GM12878 (cell line): Measurements from ENCODE around the gene PLEKHH1. TPM values are rescaled to one million over a fixed set of nuclear protein-coding genes. Genes with fewer than 3 reads are reported as not detected.
A peak's percentile ranks its signal among the peaks of the same experiment; 100 is the strongest.

ENCODE experiments used
- ATAC-seq: fragments of 200-7000 bp; cut with Tn5 transposase; 3 replicates; pipeline ENCODE4 v1.9.1; 2020; ENCODE audit warnings: mild to moderate bottlenecking, moderate library complexity
- BruUV-seq: library from RNA; stranded (reverse); fragments of 400-500 nt; replicated peaks from 2 replicates; lab custom pipeline; 2021; lab: Mats Ljungman, UMichigan
- CTCF ChIA-PET: fragments of 300-600 bp; sonication (Branson Sonifier 250); formaldehyde crosslinking; extraction: SDS; loops from one replicate; lab custom pipeline; 2021; ENCODE audit warnings: inconsistent platforms; lab: Yijun Ruan, JAX
- POLR2A ChIA-PET: fragments of 350-600 bp; formaldehyde crosslinking; extraction: SDS; loops from one replicate; lab custom pipeline; 2021; ENCODE audit warnings: inconsistent platforms; lab: Charles Lee
- RAD21 ChIA-PET: fragments of 300-600 bp; sonication (Branson Sonifier 250); formaldehyde crosslinking; loops from one replicate; lab custom pipeline; 2023; ENCODE audit warnings: antibody characterized with exemption; ENCODE audit not compliant: unreplicated experiment; lab: Charles Lee
- SMC1A ChIA-PET: fragments of 300-600 bp; sonication (Branson Sonifier 250); formaldehyde crosslinking; loops from one replicate; lab custom pipeline; 2023; ENCODE audit not compliant: unreplicated experiment, uncharacterized antibody; lab: Charles Lee
- DNase-seq: peaks from one replicate; pipeline ENCODE4 v3.0.0-alpha.2; 2011; ENCODE audit warnings: low read depth, low spot score
- FAIRE-seq: peaks from 3 replicates; lab custom pipeline; 2011; peaks lifted over from hg19 to GRCh38; lab: Jason Lieb, UNC
- H2AFZ ChIP-seq: 2 replicates; pipeline ENCODE4 v1.6.0; 2011; ENCODE audit warnings: low read depth, low read length, control low read depth; ENCODE audit not compliant: control insufficient read depth
- H3K27ac ChIP-seq: 2 replicates; pipeline ENCODE4 v1.5.1; 2011; ENCODE audit warnings: control low read depth; ENCODE audit not compliant: control insufficient read depth, insufficient read depth
- H3K27me3 ChIP-seq, 2 experiments: replicated peaks in 1 of 2; 2 replicates each; pipeline versions ENCODE4 v1.6.0 to v1.6.1; 2011; ENCODE audit warnings: low read length in 1 of 2; ENCODE audit not compliant: control insufficient read depth in 2 of 2, insufficient read depth in 2 of 2
- H3K36me3 ChIP-seq, 2 experiments: 2 replicates each; pipeline ENCODE4 v1.5.1; 2011; ENCODE audit warnings: low read length in 1 of 2; ENCODE audit not compliant: control insufficient read depth in 2 of 2, insufficient read depth in 2 of 2
- H3K4me1 ChIP-seq: 2 replicates; pipeline ENCODE4 v1.6.1; 2011; ENCODE audit warnings: mild to moderate bottlenecking, low read length, moderate library complexity, mixed read lengths; ENCODE audit not compliant: control insufficient read depth, insufficient read depth
- H3K4me2 ChIP-seq: 2 replicates; pipeline ENCODE4 v1.6.0; 2011; ENCODE audit warnings: control low read depth; ENCODE audit not compliant: control insufficient read depth, insufficient read depth
- H3K4me3 ChIP-seq: fragments of 200-600 bp; sonication (generic); 2 replicates; pipeline ENCODE4 v1.5.1; 2016
- H3K79me2 ChIP-seq: 2 replicates; pipeline ENCODE4 v1.6.0; 2011; ENCODE audit warnings: low read length; ENCODE audit not compliant: control insufficient read depth, insufficient read depth
- H3K9ac ChIP-seq: 2 replicates; pipeline ENCODE4 v1.8.0; 2011; ENCODE audit warnings: low read length, control low read depth, mixed read lengths; ENCODE audit not compliant: control insufficient read depth, insufficient read depth
- H3K9me3 ChIP-seq: replicated peaks from 3 replicates; pipeline ENCODE4 v1.5.1; 2011; ENCODE audit warnings: mild to moderate bottlenecking, low read length; ENCODE audit not compliant: control insufficient read depth, insufficient read depth
- H4K20me1 ChIP-seq: 2 replicates; pipeline ENCODE4 v1.6.0; 2011; ENCODE audit not compliant: control insufficient read depth, insufficient read depth
- CTCF ChIP-seq, 3 experiments: IDR thresholded peaks in 2 of 3; conservative IDR thresholded peaks in 1 of 3; 2 replicates each; pipeline ENCODE4 v1.5.1; 2011; ENCODE audit warnings: low read depth in 3 of 3, low read length in 3 of 3, mild to moderate bottlenecking in 3 of 3, control low read depth in 2 of 3, moderate library complexity in 2 of 3, inconsistent platforms in 1 of 3, mixed read lengths in 1 of 3; ENCODE audit not compliant: control insufficient read depth in 2 of 3, insufficient read depth in 1 of 3; ENCODE audit errors: extremely low read depth in 1 of 3
- FOXM1 ChIP-seq: IDR thresholded peaks from 2 replicates; pipeline ENCODE4 v1.6.1; 2012; ENCODE audit warnings: low read depth, mild to moderate bottlenecking, inconsistent platforms, low read length, moderate library complexity
- NBN ChIP-seq: fragments of 450-650 bp; IDR thresholded peaks from 2 replicates; pipeline ENCODE4 v1.6.1; 2016
- RAD21 ChIP-seq: IDR thresholded peaks from 2 replicates; pipeline ENCODE4 v1.6.1; 2011; ENCODE audit warnings: mild to moderate bottlenecking, low read depth, low read length, moderate library complexity; ENCODE audit not compliant: insufficient read depth
- RUNX3 ChIP-seq: IDR thresholded peaks from 2 replicates; pipeline ENCODE4 v1.6.1; 2012; ENCODE audit warnings: low read length, inconsistent platforms
- SMC3 ChIP-seq: IDR thresholded peaks from 2 replicates; pipeline ENCODE4 v1.6.1; 2011; ENCODE audit warnings: low read length, improper control_type of control experiment, borderline replicate concordance
- ZNF207 ChIP-seq: fragments of 450-650 bp; IDR thresholded peaks from 2 replicates; pipeline ENCODE4 v1.6.1; 2014; ENCODE audit warnings: antibody characterized with exemption, mild to moderate bottlenecking, borderline replicate concordance
- WGBS: methylation state at CpG from one replicate; pipeline ENCODE4 v1.1.6; 2016; ENCODE audit warnings: low lambda C conversion rate; ENCODE audit not compliant: insufficient replicate concordance, insufficient coverage; ENCODE audit errors: missing lambda C conversion rate; 5-methylcytosine and 5-hydroxymethylcytosine counted together
- in situ Hi-C: fragments of 300-500 bp; cut with MboI; formaldehyde crosslinking; loops from 9 replicates; pipeline ENCODE4 v1.14.3; 2018; ENCODE audit warnings: mixed read lengths
- intact Hi-C: fragments of 100-400 bp; cut with micrococcal nuclease; formaldehyde crosslinking; loops from one replicate; pipeline ENCODE4 v1.14.2; 2022; ENCODE audit not compliant: unreplicated experiment
- polyA plus RNA-seq, 11 experiments: library from polyadenylated mRNA; depleted of rRNA in 4 of 11; unstranded in 6 of 11; stranded (reverse) in 5 of 11; fragments of >200 nt; fragmentation: Nextera tagmentation in 4 of 11; fragmentation: Illumina TruSeq in 1 of 11; extraction: Ambion mirVana in 4 of 11; extraction: Trizol in 1 of 11; gene quantifications; 1 replicate in 1 of 11; 2 replicates in 10 of 11; pipeline versions ENCODE4 v1.2.1 to v1.2.3, GENCODE V29; 2011 to 2016; ENCODE audit warnings: inconsistent platforms in 2 of 11, missing spikeins in 2 of 11, low read depth in 1 of 11
- total RNA-seq, 4 experiments: library from RNA; depleted of rRNA in 3 of 4; stranded (reverse); fragments of >200 nt in 3 of 4; fragmentation: Illumina TruSeq in 1 of 4; extraction: Trizol in 1 of 4; gene quantifications; 2 replicates each; pipeline versions ENCODE4 v1.2.1 to v1.2.3, GENCODE V29; 2013 to 2021

Gene PLEKHH1
- total and polyA plus RNA-seq, 10 of the 15 experiments (the other 5 are each of a cell fraction or from before 2014, with no cell fraction given) = 0.11 to 0.95 (median 0.41) TPM

DNA sequence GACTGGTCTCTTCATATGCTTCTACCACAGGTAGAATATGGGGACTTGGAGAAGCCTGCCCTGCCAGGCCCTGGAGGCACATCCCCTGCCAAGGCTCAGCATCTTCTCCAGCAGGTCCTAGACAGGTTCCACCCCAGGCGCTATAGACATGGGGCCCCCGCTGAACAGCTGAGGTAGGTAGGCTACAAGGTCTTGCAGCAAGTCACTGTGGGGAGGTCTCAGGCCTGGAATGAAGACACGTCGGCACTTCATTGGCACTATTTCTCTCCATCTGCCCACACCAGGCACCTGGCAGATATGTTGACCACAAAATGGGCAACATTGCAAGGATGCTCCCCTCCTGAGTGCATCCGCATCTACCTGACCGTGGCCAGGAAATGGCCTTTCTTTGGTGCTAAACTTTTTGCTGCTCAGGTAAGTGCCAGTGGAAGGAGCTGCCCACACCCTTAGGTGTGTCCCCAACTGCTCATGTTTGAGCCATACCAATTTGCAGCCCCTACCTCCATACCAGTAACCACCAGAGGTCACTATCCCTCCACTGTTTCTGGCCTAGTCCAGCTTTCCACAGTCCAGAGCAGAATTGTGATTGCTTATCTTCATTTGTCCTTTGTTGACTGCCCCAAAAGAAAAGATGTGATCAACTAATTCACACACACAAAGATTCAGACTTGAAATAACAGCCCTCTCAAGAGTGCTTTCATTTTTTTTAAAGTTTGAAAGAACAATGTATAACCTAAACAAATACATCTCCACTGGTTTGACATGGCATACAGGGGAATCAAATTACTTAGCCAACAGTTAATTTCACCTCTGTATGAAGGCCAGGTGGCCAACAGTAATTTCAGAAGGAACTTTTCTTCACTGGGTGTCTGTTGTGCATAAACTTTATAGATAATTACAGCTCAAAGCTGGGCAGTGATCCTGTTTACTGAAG is 50.9 kb downstream of the PLEKHH1 start:
- no peak overlapping the region for H3K4me3 ChIP-seq
- H3K27me3 ChIP-seq = no peaks in the 10 kb centered on the region
- CTCF ChIA-PET = interaction anchor here (0.6 to 27.6 kb wide), 26 partner anchors 7 to 1939 kb away, joined by 3 to 583 read pairs (median 4); partner anchors contain the start of genes PIGH, RDH11 and RDH12
- DNase-seq (no peak), FAIRE-seq (peak; percentile 80), ATAC-seq (peak; percentile 98)
- RAD21 ChIA-PET = interaction anchor here (0.8 to 11.1 kb wide), 15 partner anchors 12 to 156 kb away, joined by 3 to 153 read pairs (median 4); partner anchors contain the start of genes PIGH and RDH12
- 72% methylated on average over 6 of the region's 6 CpGs for WGBS
- no peaks in the 10 kb centered on the region for H3K9me3 ChIP-seq
- no TSS peak for BruUV-seq
- no peaks in the 10 kb centered on the region for H3K4me1 ChIP-seq
- H3K36me3 ChIP-seq = peaks cover 0 to 8% of the 10 kb centered on the region in 2 experiments; a peak in 1 of 4 replicates
- H3K79me2 ChIP-seq = no peaks in the 10 kb centered on the region
- intact Hi-C loops (loop anchor here (1.0 kb wide), 2 partner anchors 83 to 120 kb away; no protein-coding TSS in a partner anchor), in situ Hi-C loops (loop anchor here (5.0 to 10.0 kb wide), 2 partner anchors 83 to 121 kb away; partner anchors contain the start of gene RDH12)
- POLR2A ChIA-PET = interaction anchor here (0.9 kb wide), 1 partner anchor 85 kb away, joined by 3 read pairs; no protein-coding TSS in a partner anchor
- H3K27ac ChIP-seq = no peak overlapping the region
- 0 out of 2 replicates have a peak, but pooled peaks have one; percentile 13 for TF ChIP-seq FOXM1
- no peak for TF ChIP-seq NBN
- TF ChIP-seq ZNF207 = no peak
- TF ChIP-seq RUNX3 = 0 out of 2 replicates have a peak, but pooled peaks have one; percentile 16
- peak; percentile 95 for TF ChIP-seq SMC3
- TF ChIP-seq RAD21 = peak; percentile 96
- TF ChIP-seq CTCF (IDR thresholded peaks at IDR 0.05 in 2 of 3, conservative IDR thresholded peaks at IDR 0.05 in 1 of 3; ENCODE audit: control insufficient read depth in 2 of 3, extremely low read depth in 1 of 3, insufficient read depth in 1 of 3, low read depth in 3 of 3, low read length in 3 of 3) = peak; percentile 77 to 83 (median 80)
- H2AFZ ChIP-seq = no peak overlapping the region
- no peak overlapping the region for H3K4me2 ChIP-seq
- SMC1A ChIA-PET = interaction anchor here (0.8 to 12.1 kb wide), 22 partner anchors 12 to 198 kb away, joined by 3 to 206 read pairs (median 4); partner anchors contain the start of genes ARG2, PIGH and RDH12
- no peaks in the 10 kb centered on the region for H4K20me1 ChIP-seq
- H3K9ac ChIP-seq = no peak overlapping the region
